ENCODE measurements around the gene OR6C3. TPM values are rescaled to one million over a fixed set of nuclear protein-coding genes. Genes with fewer than 3 reads are reported as not detected.
"Not testable (repeated sequence)": the region's sequence is repeated elsewhere in the genome, so short reads cannot be mapped to it uniquely, and the experiment has no call there.

The OR6C3 gene
- total RNA-seq = under 1 TPM in 2 of 8 experiments, not detected in 6; 0.46 to 0.52 TPM

- Histone ChIP-seq H3K4me1 (replicated peaks in 1 of 2) (peaks cover 4 to 13% of the 10 kb centered on the region in 2 donors), H3K4me3 (no peak within 1 kb of the TSS), H3K27ac (no peak within 1 kb of the TSS)
- WGBS, 10 experiments = 25 to 100% (median 89%) methylated on average over 1 of the region's 1 CpG; no CpG with 5 or more reads in 3 of the 10 experiments
- ATAC-seq (replicated peaks in 6 of 8) = no peak
- in situ Hi-C loops (cut with MboI; ENCODE audit: low pct_unique_long_range_greater_than_20kb in 2 of 9, low sequenced_read_pairs in 9 of 9, unreplicated experiment in 9 of 9) = no loop called here
These were observed at the start of gene OR6C3 for GRCh38 chr12:55330446-55330845. Gene OR6C3 (plus strand): TSS chr12:55330746. CDS start chr12:55331701, 955 bp downstream.

GRCh38 chr12:55280991-55281390, 49.6 kb upstream of the OR6C3 start:
- WGBS, 10 experiments = 0 to 56% (median 37%) methylated on average over 1 to 2 of the region's 2 CpGs; no CpG with 5 or more reads in 1 of the 10 experiments
- in situ Hi-C loops (cut with MboI; ENCODE audit: low pct_unique_long_range_greater_than_20kb in 2 of 9, low sequenced_read_pairs in 9 of 9, unreplicated experiment in 9 of 9) = no loop called here

DNA sequence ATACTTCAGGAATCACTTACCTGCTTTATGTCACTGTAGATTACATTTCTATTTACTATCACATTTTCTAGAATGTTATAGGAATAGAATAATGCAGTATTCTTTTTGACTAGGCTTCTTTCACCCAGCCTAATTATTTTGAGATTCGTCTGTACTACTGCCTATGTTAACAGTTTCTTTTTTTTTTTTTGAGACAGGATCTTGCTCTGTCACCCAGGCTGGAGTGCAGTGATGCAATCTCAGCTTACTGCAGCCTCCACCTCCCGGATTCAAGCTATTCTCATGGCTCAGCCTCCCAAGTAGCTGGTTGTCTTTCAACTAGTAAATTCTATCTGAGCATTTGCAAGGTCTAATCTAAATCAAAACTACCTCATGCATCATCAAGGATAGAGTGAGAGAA, 40.5 kb upstream of the OR6C3 start:
- WGBS, 10 experiments = 0 to 80% (median 51%) methylated on average over 1 to 2 of the region's 2 CpGs
- in situ Hi-C loops (cut with MboI; ENCODE audit: low pct_unique_long_range_greater_than_20kb in 2 of 9, low sequenced_read_pairs in 9 of 9, unreplicated experiment in 9 of 9) = no loop called here
- Histone ChIP-seq H3K27ac (no peak overlapping the region), H3K4me3 (no peak overlapping the region), H3K4me1 (replicated peaks in 1 of 2) (no peaks in the 10 kb centered on the region)
- peak in 1 of 8 experiments; percentile 53 for ATAC-seq (replicated peaks in 6 of 8)

More at GRCh38 chr12:55280991-55281390, 49.6 kb upstream of the OR6C3 start:
- no peak overlapping the region for H3K27ac ChIP-seq
- peak in 1 of 8 experiments; percentile 18 for ATAC-seq (replicated peaks in 6 of 8)
- peaks cover 5 to 6% of the 10 kb centered on the region in 2 donors for H3K4me1 ChIP-seq (replicated peaks in 1 of 2)
- no peak overlapping the region for H3K4me3 ChIP-seq

GRCh38 chr12:55296469-55296868, 34.1 kb upstream of the OR6C3 start, which contains the start of gene OR6C6:
Gene OR6C6 (minus strand): TSS chr12:55296569. CDS start chr12:55295232, 1,337 bp downstream.
- Histone ChIP-seq H3K4me1 (replicated peaks in 1 of 2) (no peaks in the 10 kb centered on the region), H3K27ac (no peak within 1 kb of the TSS), H3K4me3 (no peak within 1 kb of the TSS)
- 0 to 100% (median 77%) methylated on average over 1 to 2 of the region's 2 CpGs for WGBS, 10 experiments
- in situ Hi-C loops (cut with MboI; ENCODE audit: low pct_unique_long_range_greater_than_20kb in 2 of 9, low sequenced_read_pairs in 9 of 9, unreplicated experiment in 9 of 9) = no loop called here
- no peak for ATAC-seq (replicated peaks in 6 of 8)

DNA sequence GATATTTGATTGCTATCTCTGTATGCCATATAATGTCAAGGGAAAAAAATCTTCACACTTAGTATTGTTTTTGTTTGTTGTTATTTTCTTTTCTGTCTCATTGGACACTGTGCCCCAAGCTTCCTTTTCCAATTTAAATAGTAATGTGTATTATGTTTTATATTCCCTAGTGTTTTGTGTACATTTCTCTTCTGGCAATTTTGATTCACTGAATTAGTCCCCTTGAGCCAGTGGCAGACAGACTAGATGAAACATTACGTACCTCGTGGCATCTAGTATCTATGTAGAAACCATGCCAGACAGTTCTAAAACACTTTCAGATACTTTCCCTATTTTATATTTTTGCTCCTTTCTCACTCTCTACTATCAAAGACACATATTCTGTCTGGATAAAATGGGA, 16.5 kb upstream of the OR6C3 start, which contains the start of gene OR6C1:
Gene OR6C1 (plus strand): TSS at position 301 of the 400 bp plus-strand sequence. CDS start 6,257 bp downstream, outside the sequence.
- in situ Hi-C loops (cut with MboI; ENCODE audit: low pct_unique_long_range_greater_than_20kb in 2 of 9, low sequenced_read_pairs in 9 of 9, unreplicated experiment in 9 of 9) = no loop called here

GRCh38 chr12:55320201-55320600, 10.3 kb upstream of the OR6C3 start:
- in situ Hi-C loops (cut with MboI; ENCODE audit: low pct_unique_long_range_greater_than_20kb in 2 of 9, low sequenced_read_pairs in 9 of 9, unreplicated experiment in 9 of 9) = no loop called here
- Histone ChIP-seq H3K4me3 (no peak overlapping the region), H3K4me1 (replicated peaks in 1 of 2) (no peaks in the 10 kb centered on the region), H3K27ac (no peak overlapping the region)
- WGBS, 10 experiments = 11 to 94% (median 73%) methylated on average over 1 to 4 of the region's 4 CpGs
- no peak for ATAC-seq (replicated peaks in 6 of 8)

More for the DNA sequence above, 16.5 kb upstream of the OR6C3 start, which contains the start of gene OR6C1:
- Histone ChIP-seq H3K4me1 (replicated peaks in 1 of 2) (no peaks in the 10 kb centered on the region), H3K27ac (no peak within 1 kb of the TSS), H3K4me3 (no peak within 1 kb of the TSS)
- ATAC-seq (replicated peaks in 6 of 8) = no peak
- 0 to 100% (median 83%) methylated on average over 2 of the region's 2 CpGs; no CpG with 5 or more reads in 1 of the 10 experiments for WGBS, 10 experiments

GRCh38 chr12:55325801-55326200, 4.7 kb upstream of the OR6C3 start:
- in situ Hi-C loops (cut with MboI; ENCODE audit: low pct_unique_long_range_greater_than_20kb in 2 of 9, low sequenced_read_pairs in 9 of 9, unreplicated experiment in 9 of 9); H3K4me1 ChIP-seq (replicated peaks in 1 of 2); ATAC-seq (replicated peaks in 6 of 8); H3K4me3 ChIP-seq; H3K27ac ChIP-seq: not testable (repeated sequence)
- WGBS, 10 experiments = 66 to 100% (median 97%) methylated on average over 1 to 6 of the region's 6 CpGs; no CpG with 5 or more reads in 3 of the 10 experiments

DNA sequence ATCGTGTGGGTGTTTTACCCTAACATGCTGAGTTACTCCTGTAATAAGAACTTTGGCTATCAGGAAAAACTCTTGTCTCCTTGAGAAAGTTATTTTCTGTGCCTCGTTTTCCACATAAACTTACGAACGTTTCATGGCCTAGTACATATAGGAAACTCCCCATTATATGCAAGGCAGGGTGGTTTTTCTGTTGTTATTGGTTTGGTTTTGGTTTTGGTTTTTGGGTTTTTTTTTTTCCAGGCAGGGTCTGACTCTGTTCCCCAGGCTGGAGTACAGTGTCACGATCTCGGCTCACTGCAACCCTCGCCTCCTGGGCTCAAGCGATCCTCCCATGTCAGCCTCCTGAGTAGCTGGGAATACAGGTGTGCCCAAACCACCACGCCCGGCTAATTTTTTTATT, 5.5 kb downstream of the OR6C3 start:
- Histone ChIP-seq H3K4me1 (replicated peaks in 1 of 2) (peaks cover 4 to 13% of the 10 kb centered on the region in 2 donors), H3K4me3 (no peak overlapping the region), H3K27ac (no peak overlapping the region)
- in situ Hi-C loops (cut with MboI; ENCODE audit: low pct_unique_long_range_greater_than_20kb in 2 of 9, low sequenced_read_pairs in 9 of 9, unreplicated experiment in 9 of 9) = no loop called here
- ATAC-seq (replicated peaks in 6 of 8) = no peak
- WGBS, 10 experiments = 0 to 94% (median 59%) methylated on average over 2 to 9 of the region's 10 CpGs; no CpG with 5 or more reads in 2 of the 10 experiments

- ATAC-seq (replicated peaks in 6 of 8); H3K4me1 ChIP-seq (replicated peaks in 1 of 2); H3K27ac ChIP-seq; H3K4me3 ChIP-seq; in situ Hi-C loops (cut with MboI; ENCODE audit: low pct_unique_long_range_greater_than_20kb in 2 of 9, low sequenced_read_pairs in 9 of 9, unreplicated experiment in 9 of 9): not testable (repeated sequence)
- 20 to 100% (median 72%) methylated on average over 1 to 4 of the region's 4 CpGs; no CpG with 5 or more reads in 5 of the 10 experiments for WGBS, 10 experiments
These were observed 24.8 kb downstream of the OR6C3 start for GRCh38 chr12:55355338-55355737.

- no peak within 1 kb of the TSS for H3K4me3 ChIP-seq
- H3K4me1 ChIP-seq (replicated peaks in 1 of 2) = no peaks in the 10 kb centered on the region
- ATAC-seq (replicated peaks in 6 of 8) = no peak
- H3K27ac ChIP-seq = no peak within 1 kb of the TSS
- WGBS, 10 experiments = 6 to 100% (median 88%) methylated on average over 2 to 4 of the region's 4 CpGs
- in situ Hi-C loops (cut with MboI; ENCODE audit: low pct_unique_long_range_greater_than_20kb in 2 of 9, low sequenced_read_pairs in 9 of 9, unreplicated experiment in 9 of 9) = no loop called here
These were observed 32.1 kb downstream of the OR6C3 start, which contains the start of gene OR6C75 for GRCh38 chr12:55362675-55363074. Gene OR6C75 (plus strand): TSS chr12:55362975. CDS start chr12:55365111, 2,136 bp downstream.

GRCh38 chr12:55365086-55365485, 34.5 kb downstream of the OR6C3 start:
- Histone ChIP-seq H3K4me1 (replicated peaks in 1 of 2) (no peaks in the 10 kb centered on the region), H3K27ac (no peak overlapping the region), H3K4me3 (no peak overlapping the region)
- WGBS, 10 experiments = 0 to 100% (median 83%) methylated on average over 1 to 3 of the region's 3 CpGs; no CpG with 5 or more reads in 2 of the 10 experiments
- in situ Hi-C loops (cut with MboI; ENCODE audit: low pct_unique_long_range_greater_than_20kb in 2 of 9, low sequenced_read_pairs in 9 of 9, unreplicated experiment in 9 of 9) = no loop called here
- no peak for ATAC-seq (replicated peaks in 6 of 8)

DNA sequence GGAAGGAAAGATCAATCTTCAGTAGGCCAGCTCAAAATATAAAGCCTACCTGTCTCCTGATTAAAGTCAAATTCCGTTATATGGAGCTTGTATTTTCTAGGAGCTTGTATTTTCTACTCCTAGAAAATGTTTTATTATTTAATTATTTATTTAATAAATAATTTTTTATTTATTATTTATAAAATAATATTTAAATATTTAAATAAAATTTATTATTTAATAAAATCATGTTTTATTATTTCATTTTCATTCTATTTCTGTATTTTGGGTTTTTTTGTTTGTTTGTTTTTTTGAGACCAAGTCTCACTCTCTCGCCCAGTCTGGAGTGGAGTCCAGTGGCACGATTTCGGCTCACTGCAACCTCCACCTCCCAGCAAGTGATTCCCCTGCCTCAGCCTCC, 42.0 kb downstream of the OR6C3 start:
- no peak overlapping the region for H3K27ac ChIP-seq
- H3K4me3 ChIP-seq = no peak overlapping the region
- in situ Hi-C loops (cut with MboI; ENCODE audit: low pct_unique_long_range_greater_than_20kb in 2 of 9, low sequenced_read_pairs in 9 of 9, unreplicated experiment in 9 of 9) = no loop called here
- no peak for ATAC-seq (replicated peaks in 6 of 8)
- H3K4me1 ChIP-seq (replicated peaks in 1 of 2) = no peaks in the 10 kb centered on the region
- 39 to 100% (median 53%) methylated on average over 1 to 4 of the region's 4 CpGs; no CpG with 5 or more reads in 3 of the 10 experiments for WGBS, 10 experiments
